ENCODE measurements around the gene ELOA. TPM values are rescaled to one million over a fixed set of nuclear protein-coding genes. Genes with fewer than 3 reads are reported as not detected.

ELOA gene
- total RNA-seq, 1 donor from 2014 or later, result 66.2 TPM

DNA sequence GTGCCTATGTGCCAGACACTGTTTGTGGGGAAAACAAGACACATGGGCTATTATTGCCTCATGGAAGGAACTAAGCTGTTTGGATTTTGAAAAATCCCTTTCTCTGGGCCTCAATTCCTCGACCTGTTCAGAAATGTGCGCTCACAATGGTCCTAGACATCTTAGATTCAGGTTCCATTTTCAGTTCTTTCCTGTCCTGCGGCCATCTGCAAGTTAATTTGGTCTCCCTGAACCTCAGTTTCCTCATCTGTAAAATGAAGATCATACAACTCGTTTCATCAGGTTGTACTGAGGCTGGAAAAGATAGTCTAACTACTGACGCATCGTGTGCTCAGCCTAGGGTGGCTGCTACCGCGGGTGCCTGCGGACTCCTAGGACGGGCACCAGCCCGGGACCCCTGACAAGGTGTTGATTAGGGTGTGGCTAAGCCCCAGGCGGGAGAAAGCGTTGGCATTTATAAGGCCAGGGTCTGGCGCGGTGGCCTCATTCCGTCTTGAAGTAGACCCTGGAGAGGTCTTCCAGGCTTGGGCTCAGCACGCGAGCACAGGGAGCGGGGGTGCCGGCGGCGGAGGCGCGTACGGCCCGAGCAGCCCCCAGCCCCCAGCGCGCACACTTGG lies 493 bp upstream of the ELOA start:
- ATAC-seq (no peak), DNase-seq (no peak)
- TF ChIP-seq, protein P1, sequence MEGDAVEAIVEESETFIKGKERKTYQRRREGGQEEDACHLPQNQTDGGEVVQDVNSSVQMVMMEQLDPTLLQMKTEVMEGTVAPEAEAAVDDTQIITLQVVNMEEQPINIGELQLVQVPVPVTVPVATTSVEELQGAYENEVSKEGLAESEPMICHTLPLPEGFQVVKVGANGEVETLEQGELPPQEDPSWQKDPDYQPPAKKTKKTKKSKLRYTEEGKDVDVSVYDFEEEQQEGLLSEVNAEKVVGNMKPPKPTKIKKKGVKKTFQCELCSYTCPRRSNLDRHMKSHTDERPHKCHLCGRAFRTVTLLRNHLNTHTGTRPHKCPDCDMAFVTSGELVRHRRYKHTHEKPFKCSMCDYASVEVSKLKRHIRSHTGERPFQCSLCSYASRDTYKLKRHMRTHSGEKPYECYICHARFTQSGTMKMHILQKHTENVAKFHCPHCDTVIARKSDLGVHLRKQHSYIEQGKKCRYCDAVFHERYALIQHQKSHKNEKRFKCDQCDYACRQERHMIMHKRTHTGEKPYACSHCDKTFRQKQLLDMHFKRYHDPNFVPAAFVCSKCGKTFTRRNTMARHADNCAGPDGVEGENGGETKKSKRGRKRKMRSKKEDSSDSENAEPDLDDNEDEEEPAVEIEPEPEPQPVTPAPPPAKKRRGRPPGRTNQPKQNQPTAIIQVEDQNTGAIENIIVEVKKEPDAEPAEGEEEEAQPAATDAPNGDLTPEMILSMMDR (IDR thresholded peaks at IDR 0.05), result no peak
- H3K27me3 ChIP-seq, result no peaks in the 10 kb centered on the region
- H3K27ac ChIP-seq, result peak overlapping the region; percentile 94
- peaks cover 36% of the 10 kb centered on the region for H3K4me1 ChIP-seq
- H3K4me3 ChIP-seq, result peak overlapping the region; percentile 79
- peaks cover 18% of the 10 kb centered on the region for H3K36me3 ChIP-seq
- no peaks in the 10 kb centered on the region for H3K9me3 ChIP-seq
- intact Hi-C loops (cut with DNase I), result no loop called here

DNA sequence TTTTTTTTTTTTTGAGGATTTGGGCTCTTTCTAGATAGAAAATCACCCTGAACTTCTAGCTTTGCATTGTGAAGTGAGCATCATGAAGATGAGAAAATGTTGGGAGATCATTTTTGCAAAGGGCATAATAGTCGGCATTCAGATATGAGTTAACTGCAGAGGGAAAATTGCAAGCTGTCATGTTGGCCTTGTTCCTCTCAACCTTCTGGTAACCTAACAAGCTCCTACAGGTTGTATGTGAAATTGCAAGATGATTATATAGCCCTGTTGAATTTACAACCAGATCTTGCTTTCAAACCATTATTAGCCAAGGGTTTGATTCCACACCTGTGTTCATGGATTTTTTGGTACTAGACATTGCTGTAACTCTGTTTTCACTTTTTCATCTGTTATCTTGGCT lies 2.2 kb downstream of the ELOA start:
- intact Hi-C loops (cut with DNase I), result no loop called here
- H3K9me3 ChIP-seq, result no peaks in the 10 kb centered on the region
- TF ChIP-seq, protein P1 (IDR thresholded peaks at IDR 0.05), result peak; percentile 35
- peaks cover 38% of the 10 kb centered on the region for H3K4me1 ChIP-seq
- DNase-seq (no peak), ATAC-seq (no peak)
- no peak overlapping the region for H3K27ac ChIP-seq
- H3K27me3 ChIP-seq, result no peaks in the 10 kb centered on the region
- peaks cover 46% of the 10 kb centered on the region for H3K36me3 ChIP-seq
- peak overlapping the region; percentile 79 for H3K4me3 ChIP-seq

DNA sequence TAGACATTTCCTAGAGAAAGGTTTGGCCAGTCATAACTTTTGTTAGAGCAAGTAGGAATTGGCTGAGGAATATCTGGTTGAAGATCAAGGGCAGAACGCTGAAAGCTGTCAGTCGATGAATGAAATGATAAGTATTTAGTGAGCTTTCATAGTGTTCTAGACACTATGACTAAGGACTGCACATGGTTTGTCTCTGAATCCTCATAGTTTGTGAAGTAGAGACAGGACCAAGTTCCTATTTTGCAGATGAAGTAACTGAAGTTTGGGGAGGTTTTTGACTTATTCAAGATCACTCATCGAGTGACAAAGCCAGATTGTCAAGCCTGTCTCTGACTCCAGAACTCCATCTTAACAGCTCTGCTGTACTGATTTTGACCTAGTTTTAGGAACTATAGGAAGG lies 4.7 kb downstream of the ELOA start:
- no peak for ATAC-seq
- Histone ChIP-seq H3K4me1 (peaks cover 38% of the 10 kb centered on the region), H3K4me3 (no peak overlapping the region), H3K36me3 (peaks cover 71% of the 10 kb centered on the region), H3K27me3 (no peaks in the 10 kb centered on the region), H3K27ac (no peak overlapping the region), H3K9me3 (no peaks in the 10 kb centered on the region)
- intact Hi-C loops (cut with DNase I), result no loop called here
- DNase-seq, result no peak
- TF ChIP-seq, protein P1 (IDR thresholded peaks at IDR 0.05), result no peak

DNA sequence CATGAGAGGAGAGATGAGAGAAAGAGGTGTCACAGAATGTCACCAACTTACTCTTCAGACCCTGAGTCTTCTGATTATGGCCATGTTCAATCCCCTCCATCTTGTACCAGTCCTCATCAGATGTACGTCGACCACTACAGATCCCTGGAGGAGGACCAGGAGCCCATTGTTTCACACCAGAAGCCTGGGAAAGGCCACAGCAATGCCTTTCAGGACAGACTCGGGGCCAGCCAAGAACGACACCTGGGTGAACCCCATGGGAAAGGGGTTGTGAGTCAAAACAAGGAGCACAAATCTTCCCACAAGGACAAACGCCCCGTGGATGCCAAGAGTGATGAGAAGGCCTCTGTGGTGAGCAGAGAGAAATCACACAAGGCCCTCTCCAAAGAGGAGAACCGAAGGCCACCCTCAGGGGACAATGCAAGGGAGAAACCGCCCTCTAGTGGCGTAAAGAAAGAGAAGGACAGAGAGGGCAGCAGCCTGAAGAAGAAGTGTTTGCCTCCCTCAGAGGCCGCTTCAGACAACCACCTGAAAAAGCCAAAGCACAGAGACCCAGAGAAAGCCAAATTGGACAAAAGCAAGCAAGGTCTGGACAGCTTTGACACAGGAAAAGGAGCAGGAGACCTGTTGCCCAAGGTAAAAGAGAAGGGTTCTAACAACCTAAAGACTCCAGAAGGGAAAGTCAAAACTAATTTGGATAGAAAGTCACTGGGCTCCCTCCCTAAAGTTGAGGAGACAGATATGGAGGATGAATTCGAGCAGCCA lies 8.0 kb downstream of the ELOA start:
- Histone ChIP-seq H3K4me3 (no peak overlapping the region), H3K4me1 (peaks cover 20% of the 10 kb centered on the region), H3K27me3 (no peaks in the 10 kb centered on the region), H3K9me3 (no peaks in the 10 kb centered on the region), H3K36me3 (peaks cover 100% of the 10 kb centered on the region), H3K27ac (no peak overlapping the region)
- intact Hi-C loops (cut with DNase I), result no loop called here
- ATAC-seq, result peak; percentile 93
- TF ChIP-seq, protein P1 (IDR thresholded peaks at IDR 0.05), result peak; percentile 61
- no peak for DNase-seq

DNA sequence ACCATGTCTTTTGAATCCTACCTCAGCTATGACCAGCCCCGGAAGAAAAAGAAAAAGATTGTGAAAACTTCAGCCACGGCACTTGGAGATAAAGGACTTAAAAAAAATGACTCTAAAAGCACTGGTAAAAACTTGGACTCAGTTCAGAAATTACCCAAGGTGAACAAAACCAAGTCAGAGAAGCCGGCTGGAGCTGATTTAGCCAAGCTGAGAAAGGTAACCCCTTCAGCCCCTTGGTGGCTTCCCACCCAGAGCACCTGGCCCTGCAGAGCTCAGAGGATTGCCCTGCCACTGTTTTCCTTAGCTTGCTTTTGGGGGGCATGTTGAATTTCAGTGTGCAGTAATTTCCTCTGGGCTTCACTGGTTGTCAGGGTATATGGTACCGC lies 8.5 kb downstream of the ELOA start:
- intact Hi-C loops (cut with DNase I), result no loop called here
- H3K4me1 ChIP-seq, result peaks cover 16% of the 10 kb centered on the region
- DNase-seq (no peak), ATAC-seq (no peak)
- H3K4me3 ChIP-seq, result no peak overlapping the region
- peaks cover 100% of the 10 kb centered on the region for H3K36me3 ChIP-seq
- H3K27me3 ChIP-seq, result no peaks in the 10 kb centered on the region
- no peaks in the 10 kb centered on the region for H3K9me3 ChIP-seq
- H3K27ac ChIP-seq, result no peak overlapping the region
- TF ChIP-seq, protein P1 (IDR thresholded peaks at IDR 0.05), result no peak

All from upper lobe of right lung (tissue), 1 donor.